ENCODE results near the gene ATG4C. TPM values are rescaled to one million over a fixed set of nuclear protein-coding genes. Genes with fewer than 3 reads are reported as not detected.

Gene ATG4C
- total RNA-seq, 1 donor from 2014 or later: 5.9 TPM

- H3K36me3 ChIP-seq: no peaks in the 10 kb centered on the region
- no peak overlapping the region for H3K27ac ChIP-seq
- no peaks in the 10 kb centered on the region for H3K27me3 ChIP-seq
- intact Hi-C loops (cut with DNase I): no loop called here
- TF ChIP-seq POLR2AphosphoS5 (IDR thresholded peaks at IDR 0.05; ENCODE audit: insufficient read depth in 1 of 2, low read depth in 1 of 2): no peak
- no peak for TF ChIP-seq CTCF (IDR thresholded peaks at IDR 0.05)
- TF ChIP-seq POLR2A (IDR thresholded peaks at IDR 0.05): no peak
- no peaks in the 10 kb centered on the region for H3K9me3 ChIP-seq
- no peak overlapping the region for H3K4me3 ChIP-seq
- no peaks in the 10 kb centered on the region for H3K4me1 ChIP-seq
- DNase-seq (ENCODE audit: extremely low spot score in 2 of 2): no peak
Measured at GRCh38 chr1:62897788-62898187, 113.9 kb downstream of the ATG4C start.

- TF ChIP-seq CTCF (IDR thresholded peaks at IDR 0.05) (no peak), POLR2AphosphoS5 (IDR thresholded peaks at IDR 0.05; ENCODE audit: insufficient read depth in 1 of 2, low read depth in 1 of 2) (no peak), POLR2A (IDR thresholded peaks at IDR 0.05) (no peak)
- Histone ChIP-seq H3K27ac (no peak overlapping the region), H3K9me3 (no peaks in the 10 kb centered on the region), H3K27me3 (no peaks in the 10 kb centered on the region), H3K36me3 (no peaks in the 10 kb centered on the region), H3K4me1 (no peaks in the 10 kb centered on the region), H3K4me3 (no peak overlapping the region)
- intact Hi-C loops (cut with DNase I): no loop called here
- DNase-seq (ENCODE audit: extremely low spot score in 2 of 2): no peak
Measured at GRCh38 chr1:62900566-62900965, 116.6 kb downstream of the ATG4C start.

GRCh38 chr1:62901650-62902049 lies 117.7 kb downstream of the ATG4C start:
- intact Hi-C loops (cut with DNase I): no loop called here
- Histone ChIP-seq H3K27ac (no peak overlapping the region), H3K27me3 (no peaks in the 10 kb centered on the region), H3K9me3 (no peaks in the 10 kb centered on the region), H3K4me3 (no peak overlapping the region), H3K4me1 (no peaks in the 10 kb centered on the region), H3K36me3 (no peaks in the 10 kb centered on the region)
- no peak for DNase-seq (ENCODE audit: extremely low spot score in 2 of 2)
- TF ChIP-seq POLR2AphosphoS5 (IDR thresholded peaks at IDR 0.05; ENCODE audit: insufficient read depth in 1 of 2, low read depth in 1 of 2) (no peak), CTCF (IDR thresholded peaks at IDR 0.05) (no peak), POLR2A (IDR thresholded peaks at IDR 0.05) (no peak)

GRCh38 chr1:62903522-62903921 lies 119.6 kb downstream of the ATG4C start:
- H3K4me1 ChIP-seq: no peaks in the 10 kb centered on the region
- no peaks in the 10 kb centered on the region for H3K9me3 ChIP-seq
- H3K36me3 ChIP-seq: no peaks in the 10 kb centered on the region
- no peak overlapping the region for H3K27ac ChIP-seq
- intact Hi-C loops (cut with DNase I): no loop called here
- H3K27me3 ChIP-seq: no peaks in the 10 kb centered on the region
- no peak for TF ChIP-seq POLR2AphosphoS5 (IDR thresholded peaks at IDR 0.05; ENCODE audit: insufficient read depth in 1 of 2, low read depth in 1 of 2)
- no peak for TF ChIP-seq POLR2A (IDR thresholded peaks at IDR 0.05)
- TF ChIP-seq CTCF (IDR thresholded peaks at IDR 0.05): no peak
- DNase-seq (ENCODE audit: extremely low spot score in 2 of 2): no peak
- no peak overlapping the region for H3K4me3 ChIP-seq

- no peaks in the 10 kb centered on the region for H3K9me3 ChIP-seq
- no peak for DNase-seq (ENCODE audit: extremely low spot score in 2 of 2)
- intact Hi-C loops (cut with DNase I): no loop called here
- no peaks in the 10 kb centered on the region for H3K36me3 ChIP-seq
- no peaks in the 10 kb centered on the region for H3K4me1 ChIP-seq
- no peak overlapping the region for H3K4me3 ChIP-seq
- no peaks in the 10 kb centered on the region for H3K27me3 ChIP-seq
- TF ChIP-seq POLR2AphosphoS5 (IDR thresholded peaks at IDR 0.05; ENCODE audit: insufficient read depth in 1 of 2, low read depth in 1 of 2): no peak
- no peak for TF ChIP-seq POLR2A (IDR thresholded peaks at IDR 0.05)
- no peak for TF ChIP-seq CTCF (IDR thresholded peaks at IDR 0.05)
- no peak overlapping the region for H3K27ac ChIP-seq
Measured at GRCh38 chr1:62903982-62904855, 120.3 kb downstream of the ATG4C start.
